Measurements from ENCODE around the gene MLLT10. TPM values are rescaled to one million over a fixed set of nuclear protein-coding genes. Genes with fewer than 3 reads are reported as not detected.

MLLT10 gene
- total and polyA plus RNA-seq, 9 of the 15 experiments (the other 6 are each of a cell fraction or from before 2014, with no cell fraction given): 18.8 to 81.4 (median 64.2) TPM

GRCh38 chr10:21751341-21752310 is 217.6 kb downstream of the MLLT10 start (continued):
- TF ChIP-seq MTA1 (IDR thresholded peaks at IDR 0.05; ENCODE audit: borderline replicate concordance) (peak; percentile 54; the same call in 1 of the 2 replicates), CBFA2T2 (conservative IDR thresholded peaks at IDR 0.05) (peak; percentile 56), SOX6 (IDR thresholded peaks at IDR 0.05) (peak; percentile 55; the same call in 1 of the 2 replicates), EP300 (IDR thresholded peaks at IDR 0.05; ENCODE audit: low read length) (peak; percentile 15; the same call in 1 of the 2 replicates), CREB3L1 (IDR thresholded peaks at IDR 0.05; ENCODE audit: borderline replicate concordance, low read depth) (no peak), ZBTB40 (IDR thresholded peaks at IDR 0.05) (peak; percentile 71), ZBTB40 (CRISPR knock-in tag; IDR thresholded peaks at IDR 0.05) (no peak), NCOR1 (IDR thresholded peaks at IDR 0.05) (0 out of 2 replicates have a peak, but pooled peaks have one; percentile 39), BRD9 (IDR thresholded peaks at IDR 0.05; ENCODE audit: low read depth, partially characterized antibody) (no peak), SMARCA4 (IDR thresholded peaks at IDR 0.05) (peak; percentile 81), AFF1 (IDR thresholded peaks at IDR 0.05; ENCODE audit: low read depth in 1 of 2, partially characterized antibody in 2 of 2) (no peak), CTBP1 (IDR thresholded peaks at IDR 0.05; ENCODE audit: borderline replicate concordance) (0 out of 2 replicates have a peak, but pooled peaks have one; percentile 42), ARID1B (IDR thresholded peaks at IDR 0.05) (peak; percentile 90)
